Subcutaneous adipose tissue (tissue), 4 donors: Measurements from ENCODE around the gene CCDC68. TPM values are rescaled to one million over a fixed set of nuclear protein-coding genes. Genes with fewer than 3 reads are reported as not detected.

Experiments used
- total RNA-seq, 4 donors: library from RNA; depleted of rRNA; stranded (reverse); fragments of >200 nt; gene quantifications; one replicate each; pipeline ENCODE4 v1.1.0, GENCODE V29; 2016
- TF ChIP-seq, protein P1 (sequence below): fragments of 450-650 bp; IDR thresholded peaks from one replicate; pipeline ENCODE4 v1.5.1; 2016; ENCODE audit warnings: low read depth, mild to moderate bottlenecking, control low read depth, antibody characterized with exemption, moderate library complexity

The CCDC68 gene
- total RNA-seq, 4 donors from 2014 or later, result 11.9 to 22.8 (median 16.3) TPM

DNA sequence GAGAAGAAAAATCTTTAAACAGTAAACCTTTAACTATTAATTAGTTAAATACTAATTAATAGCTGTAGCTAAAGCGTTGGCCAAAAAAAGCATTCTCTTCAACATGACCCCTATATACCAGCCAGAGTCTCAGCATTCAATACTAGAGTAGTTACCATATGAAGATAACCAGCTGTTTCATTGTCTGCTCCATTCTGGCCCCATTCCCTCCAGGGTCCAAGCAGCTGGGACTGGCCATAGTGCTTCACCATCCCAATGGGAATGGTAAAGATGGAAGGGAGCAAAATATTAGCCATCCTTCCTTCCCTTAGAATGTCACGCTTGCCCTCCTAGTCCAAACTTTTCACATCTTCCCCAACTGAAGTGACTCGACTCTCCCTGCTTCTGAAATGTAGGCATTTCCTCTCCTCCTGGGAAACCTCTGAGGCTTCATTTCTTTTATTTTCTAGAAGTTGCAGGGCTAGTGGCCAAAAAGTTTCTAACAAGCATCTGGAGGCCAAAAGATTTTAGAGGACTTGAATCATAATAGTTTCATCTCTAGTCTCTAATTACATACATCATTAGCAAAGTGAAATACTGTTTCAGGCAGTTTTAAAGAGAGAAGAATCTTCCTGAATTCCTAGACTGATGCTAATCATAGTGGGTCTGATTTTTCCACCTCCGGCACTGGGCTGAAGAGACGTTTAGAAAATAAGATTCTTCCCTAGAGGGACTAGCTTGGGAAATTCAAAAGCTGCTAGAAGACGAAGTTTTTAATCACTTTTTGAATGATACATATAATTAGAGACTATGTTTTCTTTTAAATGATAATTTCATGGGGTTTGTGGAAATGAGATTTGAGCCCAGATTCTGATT is 52.7 kb downstream of the CCDC68 start:
- TF ChIP-seq, protein P1, sequence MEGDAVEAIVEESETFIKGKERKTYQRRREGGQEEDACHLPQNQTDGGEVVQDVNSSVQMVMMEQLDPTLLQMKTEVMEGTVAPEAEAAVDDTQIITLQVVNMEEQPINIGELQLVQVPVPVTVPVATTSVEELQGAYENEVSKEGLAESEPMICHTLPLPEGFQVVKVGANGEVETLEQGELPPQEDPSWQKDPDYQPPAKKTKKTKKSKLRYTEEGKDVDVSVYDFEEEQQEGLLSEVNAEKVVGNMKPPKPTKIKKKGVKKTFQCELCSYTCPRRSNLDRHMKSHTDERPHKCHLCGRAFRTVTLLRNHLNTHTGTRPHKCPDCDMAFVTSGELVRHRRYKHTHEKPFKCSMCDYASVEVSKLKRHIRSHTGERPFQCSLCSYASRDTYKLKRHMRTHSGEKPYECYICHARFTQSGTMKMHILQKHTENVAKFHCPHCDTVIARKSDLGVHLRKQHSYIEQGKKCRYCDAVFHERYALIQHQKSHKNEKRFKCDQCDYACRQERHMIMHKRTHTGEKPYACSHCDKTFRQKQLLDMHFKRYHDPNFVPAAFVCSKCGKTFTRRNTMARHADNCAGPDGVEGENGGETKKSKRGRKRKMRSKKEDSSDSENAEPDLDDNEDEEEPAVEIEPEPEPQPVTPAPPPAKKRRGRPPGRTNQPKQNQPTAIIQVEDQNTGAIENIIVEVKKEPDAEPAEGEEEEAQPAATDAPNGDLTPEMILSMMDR, result no peak

DNA sequence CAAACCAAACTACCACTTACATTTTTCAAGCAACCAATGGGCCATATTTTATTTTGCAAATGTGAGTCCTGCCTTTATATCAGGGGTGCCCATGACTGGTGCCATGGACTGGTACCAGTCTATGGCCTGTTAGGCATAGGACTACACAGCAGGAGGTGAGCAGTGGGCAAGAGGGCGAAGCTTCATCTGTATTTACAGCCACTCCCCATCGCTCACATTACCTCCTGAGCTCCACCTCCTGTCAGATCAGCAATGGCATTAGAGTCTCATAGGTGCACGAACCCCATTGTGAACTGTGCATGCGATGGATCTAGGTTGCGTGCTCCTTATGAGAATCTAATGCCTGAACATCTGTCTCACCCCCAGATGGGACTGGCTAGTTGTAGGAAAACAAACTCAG is 53.6 kb downstream of the CCDC68 start:
- TF ChIP-seq, protein P1, result no peak

DNA sequence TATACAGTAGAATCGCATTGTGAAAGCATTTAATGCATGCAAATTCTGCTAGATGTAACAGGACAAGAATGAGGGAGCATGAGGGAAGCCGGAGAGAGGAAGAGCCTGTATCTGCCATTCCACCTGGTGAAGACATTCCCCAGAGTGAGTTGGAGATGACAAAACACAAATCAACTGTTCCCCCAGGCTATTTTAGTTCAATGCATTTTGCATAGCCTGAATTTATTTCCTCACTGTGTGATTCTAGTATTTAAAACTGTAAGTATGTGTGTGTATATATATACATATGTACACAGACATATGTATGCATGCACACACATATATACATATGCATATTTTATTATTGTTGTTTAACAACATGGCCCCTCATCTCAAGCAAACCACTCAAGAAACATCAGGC is 54.7 kb downstream of the CCDC68 start:
- TF ChIP-seq, protein P1, result no peak

DNA sequence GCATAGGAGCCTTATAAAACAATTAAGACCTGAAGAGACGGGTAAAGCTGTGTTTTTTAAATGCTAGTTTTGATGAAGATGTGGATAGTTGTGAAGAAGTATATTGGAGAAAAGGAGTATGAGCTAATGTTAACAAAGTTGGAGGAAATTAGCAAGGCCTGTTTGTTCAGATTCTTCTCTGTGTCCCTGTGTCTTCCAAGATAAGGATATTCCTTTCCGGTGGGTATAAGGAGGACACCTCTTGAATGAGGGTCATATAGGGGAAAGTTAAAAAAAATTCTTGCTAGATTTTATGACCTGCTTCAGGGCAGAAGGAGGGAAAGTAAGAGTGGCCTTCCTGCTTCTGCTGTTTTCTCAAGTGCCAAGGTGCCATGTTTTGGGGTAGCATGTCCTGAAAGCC is 59.0 kb downstream of the CCDC68 start:
- TF ChIP-seq, protein P1, result no peak

DNA sequence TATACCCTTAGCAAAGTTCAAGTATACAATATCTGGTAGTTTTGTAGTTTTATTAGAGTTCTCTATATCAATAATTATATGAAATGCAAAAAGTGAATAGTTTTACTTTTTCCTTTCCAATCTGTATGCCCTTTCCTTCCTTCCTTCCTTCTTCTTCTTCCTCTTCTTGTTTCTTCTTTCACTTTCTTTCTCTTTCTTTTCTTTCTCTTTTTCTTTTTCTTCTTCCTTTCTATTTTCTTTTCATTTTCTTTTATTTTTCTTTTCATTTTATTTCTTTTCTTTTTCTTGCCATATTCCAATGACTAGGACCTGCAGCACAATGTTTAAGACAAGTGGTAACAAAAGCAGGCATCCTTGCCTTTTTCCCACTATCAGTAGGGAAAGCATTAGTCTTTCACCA is 59.8 kb downstream of the CCDC68 start:
- TF ChIP-seq, protein P1, result no peak

DNA sequence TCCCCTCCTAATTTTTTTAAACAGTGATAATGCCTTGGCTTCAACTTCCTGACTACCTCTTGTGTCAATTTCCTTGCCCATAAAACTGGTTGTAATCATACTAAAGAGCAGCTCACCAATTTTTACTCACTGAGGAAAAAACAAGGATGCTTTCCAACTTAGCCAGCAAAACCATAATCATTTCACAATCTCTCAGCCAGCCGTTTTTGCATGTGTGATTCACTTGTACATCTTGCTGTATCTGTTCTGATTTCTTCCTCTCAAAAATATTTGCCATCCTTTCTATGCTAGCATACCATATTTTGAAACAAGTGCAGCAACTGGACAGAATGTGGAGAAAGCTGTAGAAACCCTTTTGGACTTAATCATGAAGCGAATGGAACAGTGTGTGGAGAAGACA is 70.3 kb downstream of the CCDC68 start:
- TF ChIP-seq, protein P1, result no peak

DNA sequence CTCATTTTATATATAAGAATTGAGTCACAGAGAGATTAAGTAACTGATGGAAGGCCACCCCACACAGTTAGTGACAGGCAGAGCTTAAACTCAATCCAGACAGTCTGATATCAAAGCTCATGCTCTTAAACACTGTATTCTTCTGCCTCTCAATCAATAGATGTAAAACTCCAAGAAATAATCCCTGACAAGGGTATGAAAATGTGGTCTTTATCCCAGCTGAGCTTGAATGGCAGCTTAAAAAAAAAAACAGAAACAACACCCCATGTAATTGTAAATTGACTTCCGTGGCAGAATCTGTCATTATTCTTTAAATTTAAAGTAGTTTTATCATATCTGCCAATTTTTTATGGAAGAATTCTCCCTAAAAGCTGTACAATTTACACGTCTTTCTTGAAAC is 70.9 kb downstream of the CCDC68 start:
- TF ChIP-seq, protein P1, result no peak
